Body of pancreas (tissue), 4 donors: ENCODE results near the gene TNFRSF8. TPM values are rescaled to one million over a fixed set of nuclear protein-coding genes. Genes with fewer than 3 reads are reported as not detected.
A peak's percentile ranks its signal among the peaks of the same experiment; 100 is the strongest.

ENCODE experiments used
- ATAC-seq: fragments of 150-250 bp; one replicate; pipeline ENCODE4 v1.9.1; 2016
- DNase-seq, 4 donors: peaks; one replicate each; pipeline ENCODE4 v3.0.0-alpha.2; 2019
- H3K27ac ChIP-seq, 4 donors: fragments of 200-600 bp; sonication (generic); 1 replicate in 3 of 4; 2 replicates in 1 of 4; pipeline versions ENCODE4 v1.5.1 to v1.6.1; 2016 to 2019; ENCODE audit warnings: mild to moderate bottlenecking in 1 of 4, mixed read lengths in 1 of 4, moderate library complexity in 1 of 4
- H3K27me3 ChIP-seq, 2 donors: fragments of 200-600 bp; sonication (generic); one replicate each; pipeline ENCODE4 v1.6.0; 2016; ENCODE audit warnings: mild to moderate bottlenecking in 1 of 2
- H3K36me3 ChIP-seq, 2 donors: fragments of 200-600 bp; sonication (generic); replicated peaks in 1 of 2; 2 replicates each; pipeline ENCODE4 v1.5.1; 2016; ENCODE audit warnings: low read depth in 2 of 2; ENCODE audit not compliant: insufficient read depth in 1 of 2
- H3K4me1 ChIP-seq: fragments of 200-600 bp; sonication (generic); one replicate; pipeline ENCODE4 v1.6.0; 2016
- H3K4me3 ChIP-seq, 2 donors: fragments of 200-600 bp; sonication (generic); 1 replicate in 1 of 2; 2 replicates in 1 of 2; pipeline ENCODE4 v1.5.1; 2016 to 2019
- H3K9me3 ChIP-seq, 3 donors: fragments of 200-600 bp; sonication (generic); 1 replicate in 2 of 3; 2 replicates in 1 of 3; pipeline ENCODE4 v1.5.1; 2016
- POLR2A ChIP-seq, 3 donors: fragments of 450-650 bp; IDR thresholded peaks; one replicate each; pipeline ENCODE4 v1.6.1; 2016; ENCODE audit warnings: antibody characterized with exemption in 3 of 3, mild to moderate bottlenecking in 2 of 3
- WGBS, 2 donors: methylation state at CpG; one replicate each; pipeline ENCODE4 v1.1.5; 2017; 5-methylcytosine and 5-hydroxymethylcytosine counted together
- intact Hi-C: fragments of 100-400 bp; cut with DNase I; formaldehyde crosslinking; loops from one replicate; pipeline ENCODE4 v1.15.1; 2023
- total RNA-seq, 2 donors: library from RNA; depleted of rRNA; stranded (reverse); fragments of >200 nt; gene quantifications; one replicate each; pipeline ENCODE4 v1.1.0, GENCODE V29; 2016
- TF ChIP-seq, protein P1 (sequence below), 7 experiments: fragments of 450-650 bp in 4 of 7; fragments of 200-600 bp in 3 of 7; sonication (generic) in 3 of 7; IDR thresholded peaks; one replicate each; pipeline ENCODE4 v1.5.1; 2016 to 2019; ENCODE audit warnings: antibody characterized with exemption in 7 of 7

The TNFRSF8 gene
- total RNA-seq, 2 donors from 2014 or later, result not detected

DNA sequence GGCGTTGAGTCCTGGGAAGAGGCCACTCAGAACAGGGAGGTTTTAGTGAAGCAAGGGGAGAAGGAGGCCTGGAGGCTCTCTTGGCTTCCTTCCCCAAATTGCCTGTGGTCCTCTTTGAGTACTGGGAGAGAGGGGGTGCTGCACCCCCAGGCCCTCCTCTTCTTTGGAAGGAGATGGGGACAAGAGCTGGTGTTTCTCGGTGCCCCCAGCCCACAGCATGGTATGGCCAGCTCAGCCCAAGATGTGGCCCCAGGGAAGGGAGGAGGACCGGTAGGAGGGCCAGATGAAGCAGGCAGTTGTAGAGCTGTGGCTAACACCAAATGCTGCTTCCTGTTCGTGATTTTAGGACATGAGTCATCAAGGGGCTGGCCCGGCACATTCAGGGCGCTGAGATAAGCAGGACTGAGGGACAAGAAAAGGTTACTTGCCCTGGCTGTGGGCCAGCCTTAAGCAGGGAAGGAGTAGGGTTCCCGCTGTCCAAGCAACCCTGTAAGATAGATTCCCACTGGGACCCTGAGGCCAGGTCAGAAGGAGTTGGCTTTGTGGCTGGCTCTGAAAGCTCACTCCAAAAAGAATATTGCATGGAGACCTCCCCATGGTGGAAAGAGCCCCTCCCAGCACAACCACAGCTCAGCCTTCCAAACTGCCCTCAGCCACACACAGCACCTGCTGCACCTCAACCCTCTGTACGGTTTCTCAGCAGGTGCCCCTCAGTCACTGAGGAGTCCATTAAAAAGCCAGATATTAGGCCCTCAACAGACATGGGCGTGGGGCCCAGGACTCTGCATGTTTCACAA, 98.8 kb downstream of the TNFRSF8 start:
- intact Hi-C loops, result no loop called here
- DNase-seq, result peak; percentile 58 to 91 (median 80)

DNA sequence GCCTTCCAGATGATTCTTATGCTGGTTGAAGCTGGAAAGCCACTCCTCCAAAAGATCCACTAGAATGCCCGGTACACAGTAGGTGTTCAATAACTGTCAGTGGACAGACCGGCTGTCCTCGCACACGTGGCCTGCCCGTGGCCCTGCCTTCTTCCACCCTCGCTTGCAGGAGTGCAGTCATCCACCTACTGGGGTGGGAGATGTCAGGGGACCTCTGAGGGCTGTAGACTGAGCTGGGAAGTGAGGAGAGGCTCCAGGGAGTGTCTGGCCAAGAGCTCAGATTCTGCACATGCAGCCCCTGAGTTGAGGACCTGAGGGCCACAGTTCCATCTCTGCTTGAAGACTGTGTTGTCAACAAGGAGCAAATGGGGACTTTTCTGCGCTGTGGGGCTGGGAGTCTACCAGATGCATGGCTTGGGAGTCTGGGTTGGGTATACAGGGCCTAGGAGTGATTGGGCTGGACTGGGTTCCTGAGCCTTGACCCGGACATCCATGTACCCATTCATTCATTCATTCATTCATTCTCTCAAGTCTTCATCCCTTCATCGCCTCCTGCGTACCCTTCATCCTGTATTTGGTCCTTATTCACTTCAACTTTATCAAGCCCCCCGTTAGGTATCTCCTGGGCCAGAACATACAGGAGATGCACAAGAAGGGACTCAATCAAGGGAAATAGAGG, 99.5 kb downstream of the TNFRSF8 start:
- Histone ChIP-seq H3K36me3 (no peaks in the 10 kb centered on the region), H3K9me3 (no peaks in the 10 kb centered on the region), H3K27ac (peak overlapping the region in 2 of 4 donors; percentile 52 to 61), H3K4me1 (peaks cover 26% of the 10 kb centered on the region), H3K4me3 (no peak overlapping the region), H3K27me3 (no peaks in the 10 kb centered on the region)
- WGBS, 2 donors, result 83 to 86% methylated on average over 10 to 11 of the region's 11 CpGs
- ATAC-seq (no peak), DNase-seq (no peak)
- intact Hi-C loops, result no loop called here
- TF ChIP-seq POLR2A (IDR thresholded peaks at IDR 0.05), result no peak
- TF ChIP-seq, protein P1, sequence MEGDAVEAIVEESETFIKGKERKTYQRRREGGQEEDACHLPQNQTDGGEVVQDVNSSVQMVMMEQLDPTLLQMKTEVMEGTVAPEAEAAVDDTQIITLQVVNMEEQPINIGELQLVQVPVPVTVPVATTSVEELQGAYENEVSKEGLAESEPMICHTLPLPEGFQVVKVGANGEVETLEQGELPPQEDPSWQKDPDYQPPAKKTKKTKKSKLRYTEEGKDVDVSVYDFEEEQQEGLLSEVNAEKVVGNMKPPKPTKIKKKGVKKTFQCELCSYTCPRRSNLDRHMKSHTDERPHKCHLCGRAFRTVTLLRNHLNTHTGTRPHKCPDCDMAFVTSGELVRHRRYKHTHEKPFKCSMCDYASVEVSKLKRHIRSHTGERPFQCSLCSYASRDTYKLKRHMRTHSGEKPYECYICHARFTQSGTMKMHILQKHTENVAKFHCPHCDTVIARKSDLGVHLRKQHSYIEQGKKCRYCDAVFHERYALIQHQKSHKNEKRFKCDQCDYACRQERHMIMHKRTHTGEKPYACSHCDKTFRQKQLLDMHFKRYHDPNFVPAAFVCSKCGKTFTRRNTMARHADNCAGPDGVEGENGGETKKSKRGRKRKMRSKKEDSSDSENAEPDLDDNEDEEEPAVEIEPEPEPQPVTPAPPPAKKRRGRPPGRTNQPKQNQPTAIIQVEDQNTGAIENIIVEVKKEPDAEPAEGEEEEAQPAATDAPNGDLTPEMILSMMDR (IDR thresholded peaks at IDR 0.05), result no peak

More for the DNA sequence above, 98.8 kb downstream of the TNFRSF8 start:
- 34 to 39% methylated on average over 9 of the region's 9 CpGs for WGBS, 2 donors
- Histone ChIP-seq H3K36me3 (no peaks in the 10 kb centered on the region), H3K9me3 (no peaks in the 10 kb centered on the region), H3K4me1 (peaks cover 18% of the 10 kb centered on the region), H3K4me3 (no peak overlapping the region), H3K27me3 (no peaks in the 10 kb centered on the region), H3K27ac (peak overlapping the region in 2 of 4 donors; percentile 52 to 61)
- peak; percentile 74 for ATAC-seq
- TF ChIP-seq, protein P1 (IDR thresholded peaks at IDR 0.05), result no peak
- TF ChIP-seq POLR2A (IDR thresholded peaks at IDR 0.05), result peak in 1 of 3 donors; percentile 24

DNA sequence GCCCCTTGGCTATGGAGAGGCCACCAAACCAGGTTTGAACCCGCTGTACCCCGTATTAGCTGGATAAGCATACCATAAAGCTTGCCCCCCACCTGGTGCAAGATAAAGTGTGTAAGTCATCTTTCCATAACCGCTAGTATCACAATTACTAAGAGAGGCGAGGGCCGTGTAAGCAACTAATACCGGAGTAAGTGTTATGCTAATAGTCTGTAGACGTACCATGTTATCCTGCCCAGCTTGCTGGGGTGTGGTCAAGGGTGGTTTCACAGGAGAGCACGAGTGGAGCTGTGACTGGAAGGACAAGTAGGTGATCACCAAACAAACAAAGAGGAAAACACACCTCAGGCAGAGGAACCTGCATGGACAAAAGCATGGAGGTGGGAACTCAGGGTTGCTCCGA, 100.1 kb downstream of the TNFRSF8 start:
- 70 to 80% methylated on average over 9 of the region's 9 CpGs for WGBS, 2 donors
- Histone ChIP-seq H3K9me3 (no peaks in the 10 kb centered on the region), H3K27me3 (no peaks in the 10 kb centered on the region), H3K4me3 (no peak overlapping the region), H3K27ac (no peak overlapping the region), H3K4me1 (peaks cover 26% of the 10 kb centered on the region), H3K36me3 (no peaks in the 10 kb centered on the region)
- ATAC-seq (no peak), DNase-seq (no peak)
- TF ChIP-seq, protein P1 (IDR thresholded peaks at IDR 0.05), result no peak
- TF ChIP-seq POLR2A (IDR thresholded peaks at IDR 0.05), result no peak
- intact Hi-C loops, result no loop called here

DNA sequence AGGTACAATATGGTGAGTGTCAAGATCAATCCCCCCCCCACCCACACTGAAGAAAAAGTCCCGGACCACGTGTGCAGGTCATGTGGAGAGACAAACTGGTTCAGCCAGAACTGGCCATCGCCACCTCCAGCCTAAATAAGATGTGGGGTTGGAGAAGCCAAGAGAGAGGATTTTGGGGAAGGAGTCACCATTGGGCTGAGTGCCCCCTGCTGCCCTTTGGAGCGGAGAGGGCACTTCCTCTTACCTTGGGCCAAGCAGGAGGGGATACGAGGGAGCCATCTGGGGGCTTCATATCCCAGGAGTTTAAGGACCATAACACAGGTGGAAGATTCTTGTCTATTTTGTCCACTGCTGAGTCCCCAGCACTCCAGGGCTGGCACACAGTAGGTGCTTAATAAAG, 101.1 kb downstream of the TNFRSF8 start:
- WGBS, 2 donors, result 47 to 55% methylated on average over 3 to 5 of the region's 5 CpGs
- Histone ChIP-seq H3K9me3 (no peaks in the 10 kb centered on the region), H3K27ac (no peak overlapping the region), H3K4me1 (peaks cover 26% of the 10 kb centered on the region), H3K4me3 (no peak overlapping the region), H3K36me3 (no peaks in the 10 kb centered on the region), H3K27me3 (no peaks in the 10 kb centered on the region)
- intact Hi-C loops, result no loop called here
- no peak for DNase-seq
- no peak for ATAC-seq
- TF ChIP-seq, protein P1 (IDR thresholded peaks at IDR 0.05), result no peak
- no peak for TF ChIP-seq POLR2A (IDR thresholded peaks at IDR 0.05)
